Vagina (tissue), 2 donors: ENCODE results near the gene FOXR1.

Source experiments
- CTCF ChIP-seq, 3 experiments: fragments of 450-650 bp in 2 of 3; fragments of 200-600 bp in 1 of 3; sonication (generic) in 1 of 3; IDR thresholded peaks; one replicate each; pipeline ENCODE4 v1.5.1; 2017 to 2019; ENCODE audit warnings: antibody characterized with exemption in 3 of 3, mild to moderate bottlenecking in 2 of 3, moderate library complexity in 2 of 3
- POLR2A ChIP-seq, 2 donors: fragments of 450-650 bp; IDR thresholded peaks; one replicate each; pipeline ENCODE4 v1.6.1; 2017; ENCODE audit warnings: antibody characterized with exemption in 2 of 2, mild to moderate bottlenecking in 2 of 2, moderate library complexity in 2 of 2
- POLR2AphosphoS5 ChIP-seq, 2 donors: sonication (generic); formaldehyde crosslinking; IDR thresholded peaks; one replicate each; pipeline ENCODE4 v1.9.0; 2017; ENCODE audit warnings: antibody characterized with exemption in 2 of 2, mild to moderate bottlenecking in 2 of 2, low read depth in 1 of 2; ENCODE audit not compliant: insufficient read depth in 1 of 2

GRCh38 chr11:118956094-118956846 lies 15.3 kb upstream of the FOXR1 start, which contains the start of gene UPK2:
- TF ChIP-seq CTCF (IDR thresholded peaks at IDR 0.05) (peak; percentile 86 to 98 (median 98)), POLR2AphosphoS5 (IDR thresholded peaks at IDR 0.05; ENCODE audit: insufficient read depth in 1 of 2, low read depth in 1 of 2) (peak; percentile 23 to 33), POLR2A (IDR thresholded peaks at IDR 0.05) (no peak)
